Raji (cell line): ENCODE results near the gene FRMPD1.

Experiments
- POLR2A ChIP-seq: IDR thresholded peaks from 2 replicates; pipeline ENCODE4 v1.6.1; 2011; ENCODE audit warnings: low read depth, low read length, control low read depth; ENCODE audit not compliant: insufficient read depth

Gene FRMPD1

GRCh38 chr9:37650873-37651768 lies at the start of gene FRMPD1:
Gene FRMPD1 (plus strand): TSS chr9:37650954. CDS start chr9:37692642, 41,688 bp downstream.
- no peak for TF ChIP-seq POLR2A

- TF ChIP-seq POLR2A, result no peak
These were observed 47.9 kb upstream of the FRMPD1 start for GRCh38 chr9:37602817-37603216.

DNA sequence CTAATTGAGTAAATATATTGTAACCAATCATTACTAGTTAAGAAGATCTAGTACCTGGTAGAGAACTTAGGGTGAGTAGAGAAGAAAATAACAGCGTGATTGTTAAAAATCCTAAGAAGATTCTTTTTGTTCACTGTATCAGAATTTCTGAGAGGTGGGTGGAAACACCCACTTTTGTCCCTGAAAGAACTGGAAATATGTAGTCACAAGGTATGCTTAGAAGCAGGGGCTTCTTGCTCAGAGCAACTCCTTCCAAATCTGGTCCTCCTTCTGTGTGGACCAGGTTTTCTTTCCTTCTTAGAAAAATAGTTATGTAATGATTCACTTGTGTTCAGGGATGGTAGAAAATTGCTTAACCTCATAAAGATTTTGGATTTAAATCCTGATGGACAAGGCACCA lies 46.5 kb upstream of the FRMPD1 start:
- no peak for TF ChIP-seq POLR2A

DNA sequence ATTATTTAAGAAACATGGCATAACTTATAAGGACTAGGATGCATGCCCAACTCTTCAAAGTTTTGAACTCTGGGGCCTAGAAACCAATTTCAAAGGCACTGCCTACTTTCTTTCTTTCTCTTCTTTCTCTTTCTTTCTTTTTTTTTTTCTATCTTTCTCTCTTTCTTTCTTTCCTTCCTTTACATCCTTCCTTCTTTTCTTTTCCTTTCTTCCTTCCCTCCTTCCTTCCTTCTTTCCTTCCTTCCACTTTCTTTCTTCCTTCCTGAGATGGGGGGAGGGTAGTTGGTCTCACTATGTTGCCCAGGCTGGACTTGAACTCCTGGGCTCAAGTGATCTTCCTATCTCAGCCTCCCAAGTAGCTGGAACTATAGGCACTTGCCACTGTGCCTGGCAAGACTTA lies 42.5 kb upstream of the FRMPD1 start:
- no peak for TF ChIP-seq POLR2A

- no peak for TF ChIP-seq POLR2A
These were observed 40.9 kb upstream of the FRMPD1 start for GRCh38 chr9:37609735-37610397.

GRCh38 chr9:37611014-37611413 lies 39.7 kb upstream of the FRMPD1 start:
- TF ChIP-seq POLR2A, result no peak

- TF ChIP-seq POLR2A, result no peak
These were observed 38.8 kb upstream of the FRMPD1 start for GRCh38 chr9:37611961-37612360.

GRCh38 chr9:37617161-37617560 lies 33.6 kb upstream of the FRMPD1 start:
- TF ChIP-seq POLR2A, result no peak

DNA sequence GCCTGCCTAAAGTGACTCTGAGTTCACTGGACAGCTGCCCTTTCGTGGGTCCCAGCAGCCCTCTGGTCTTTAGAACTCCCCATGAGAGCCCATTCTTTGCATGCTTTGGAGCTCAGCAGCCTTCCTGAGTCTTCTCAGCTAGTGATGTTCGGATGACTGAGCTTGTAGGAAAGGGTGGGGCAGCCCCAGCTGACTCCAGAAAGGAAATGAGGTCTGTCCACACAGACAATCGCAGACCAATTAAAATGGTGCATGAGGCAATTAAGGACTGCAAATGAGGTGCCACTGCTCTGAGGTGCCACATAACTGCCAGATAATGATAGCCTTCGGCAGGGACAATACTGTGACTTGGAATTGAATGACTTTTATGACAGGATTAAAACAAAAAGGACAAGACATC lies 32.9 kb upstream of the FRMPD1 start:
- TF ChIP-seq POLR2A, result no peak

- no peak for TF ChIP-seq POLR2A
These were observed 31.9 kb upstream of the FRMPD1 start for GRCh38 chr9:37618817-37619216.

DNA sequence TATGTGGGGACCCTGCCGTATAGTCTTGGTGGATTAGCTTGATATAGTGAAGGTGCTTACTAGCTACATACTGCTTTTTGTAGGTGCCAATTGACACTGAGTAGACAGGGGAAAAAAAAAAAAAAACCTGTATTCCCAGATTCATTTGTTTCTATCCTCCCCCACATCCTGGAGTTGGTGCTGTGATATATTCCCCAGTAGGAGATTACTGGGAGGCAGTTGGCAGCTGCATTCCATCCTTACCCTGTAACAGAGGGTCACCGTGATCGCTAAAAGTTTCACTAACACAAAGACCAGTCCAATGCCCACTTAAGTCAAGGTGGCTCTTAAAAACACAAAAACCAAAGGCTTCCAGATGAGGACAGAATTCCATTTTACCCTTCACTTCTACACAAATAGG lies 30.9 kb upstream of the FRMPD1 start:
- no peak for TF ChIP-seq POLR2A

GRCh38 chr9:37620396-37620795 lies 30.4 kb upstream of the FRMPD1 start:
- no peak for TF ChIP-seq POLR2A

DNA sequence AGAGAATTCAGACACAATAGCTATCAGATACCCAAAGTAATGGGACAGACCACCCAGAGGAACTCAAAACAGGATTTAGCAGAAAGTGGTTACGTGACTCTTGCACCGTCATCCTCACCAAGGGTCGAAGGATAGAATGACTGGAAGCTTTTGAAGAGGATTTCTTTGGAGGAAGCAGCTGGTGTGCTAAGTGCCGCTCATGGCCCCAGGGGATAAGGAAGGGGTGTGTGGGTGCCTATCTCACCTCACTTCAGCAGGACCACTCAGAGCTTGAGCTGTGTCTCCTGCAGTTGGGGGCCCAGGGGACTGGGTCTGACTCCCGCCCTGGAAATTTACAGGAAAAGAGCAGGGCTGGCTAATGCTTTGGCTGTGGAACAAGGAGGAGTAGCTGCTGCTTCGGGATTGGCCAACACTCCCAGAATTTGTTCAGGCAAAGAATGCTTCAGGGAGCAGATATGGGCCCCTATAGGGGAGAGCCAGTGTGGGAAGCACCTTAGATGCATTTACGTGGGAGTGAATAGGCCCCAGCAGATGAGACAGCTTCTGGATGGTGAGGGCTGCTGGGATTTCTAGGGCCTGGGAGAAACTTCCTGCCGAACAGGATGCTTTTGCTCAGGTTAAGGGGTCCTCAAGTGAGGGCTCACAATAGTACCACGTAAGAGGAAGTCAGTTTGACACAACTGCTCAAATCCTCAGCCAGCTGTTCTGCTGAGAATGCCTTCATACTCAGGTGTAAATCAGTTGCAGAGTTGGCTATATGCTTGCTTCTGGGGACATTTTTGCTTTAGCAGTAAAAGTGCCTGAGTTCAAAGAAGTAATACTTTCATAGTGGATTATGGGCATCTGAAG lies 29.3 kb upstream of the FRMPD1 start:
- no peak for TF ChIP-seq POLR2A

DNA sequence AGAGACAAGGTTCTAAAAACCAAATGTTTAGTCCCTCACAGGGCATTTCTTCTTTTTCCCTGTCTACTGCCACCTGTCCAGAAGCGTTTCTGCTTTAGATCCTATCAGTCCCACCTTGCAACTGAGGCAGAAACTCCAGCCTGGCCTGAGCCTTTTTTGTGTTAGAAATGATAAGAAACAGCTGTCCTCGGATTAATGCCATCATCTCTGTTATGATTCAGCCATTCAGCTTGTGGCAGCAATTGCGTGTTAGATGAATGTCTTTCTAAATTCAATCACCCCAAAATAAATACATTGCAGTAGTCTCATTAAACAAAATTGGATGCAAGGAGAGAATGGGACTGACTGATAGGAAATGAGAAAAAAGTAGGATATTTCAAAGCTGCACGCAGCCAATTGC lies 28.3 kb upstream of the FRMPD1 start:
- no peak for TF ChIP-seq POLR2A

- TF ChIP-seq POLR2A, result no peak
These were observed 27.5 kb upstream of the FRMPD1 start for GRCh38 chr9:37623267-37623666.
